Stimulated activated CD8-positive, alpha-beta memory T cell treated with anti-CD3 and anti-CD28 coated beads, Interleukin-7, amount 100 ng/mL, for 4 hours (primary cell): ENCODE results near the gene MRGPRG.

Experiments used
- DNase-seq, 2 donors: peaks; one replicate each; pipeline ENCODE4 v3.0.0-alpha.2; 2020; ENCODE audit warnings: low read depth in 2 of 2

The MRGPRG gene

GRCh38 chr11:3207526-3208189 is 11.0 kb downstream of the MRGPRG start:
- no peak for DNase-seq

- no peak for DNase-seq
These were observed 11.8 kb downstream of the MRGPRG start for GRCh38 chr11:3206922-3207204.

- no peak for DNase-seq
These were observed 12.3 kb downstream of the MRGPRG start for GRCh38 chr11:3206156-3206921.

DNA sequence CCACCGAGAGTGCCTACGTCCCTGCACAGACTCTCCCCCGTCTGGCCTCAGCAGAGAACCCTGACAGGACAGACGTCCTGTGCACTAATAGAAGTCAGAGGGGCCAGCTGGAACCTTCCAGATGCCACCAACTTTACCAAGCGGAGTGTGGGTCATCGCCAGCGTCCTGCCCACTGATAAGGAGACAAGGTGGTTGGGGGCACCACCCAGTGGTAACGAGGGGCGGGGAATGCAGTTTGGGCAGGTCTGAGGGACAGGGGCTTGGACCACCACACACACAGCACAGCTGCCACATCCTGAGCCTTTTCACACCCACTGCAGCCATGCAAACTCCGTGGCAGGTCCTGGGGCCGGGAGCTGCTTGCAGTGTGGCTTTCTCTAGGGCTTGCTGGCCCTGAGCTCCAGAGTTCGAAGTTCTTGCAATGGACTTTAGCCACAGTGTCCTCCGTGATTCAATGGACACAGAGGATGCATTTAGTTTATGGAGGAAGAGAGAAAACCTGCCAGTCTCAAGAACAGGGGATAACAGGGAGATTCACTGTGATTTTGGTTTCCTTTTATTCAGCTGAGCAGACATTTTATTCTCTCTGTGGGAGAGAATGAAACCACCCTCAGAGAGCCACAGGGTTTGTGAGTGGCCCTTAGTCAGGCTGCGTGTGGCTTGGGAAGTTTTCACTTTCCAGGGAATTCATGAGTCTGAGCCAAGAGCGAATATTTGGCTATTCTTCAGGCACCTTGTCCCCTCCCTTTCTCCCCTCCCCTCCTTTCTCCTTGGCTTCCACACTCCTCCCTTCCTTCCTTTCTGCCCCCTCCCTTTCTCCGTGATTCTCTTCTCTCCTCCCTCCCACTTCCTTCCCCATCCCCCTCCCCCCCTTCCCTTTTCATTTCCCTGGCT is 13.1 kb downstream of the MRGPRG start:
- DNase-seq = no peak

GRCh38 chr11:3204141-3205015 is 14.2 kb downstream of the MRGPRG start:
- DNase-seq = no peak

DNA sequence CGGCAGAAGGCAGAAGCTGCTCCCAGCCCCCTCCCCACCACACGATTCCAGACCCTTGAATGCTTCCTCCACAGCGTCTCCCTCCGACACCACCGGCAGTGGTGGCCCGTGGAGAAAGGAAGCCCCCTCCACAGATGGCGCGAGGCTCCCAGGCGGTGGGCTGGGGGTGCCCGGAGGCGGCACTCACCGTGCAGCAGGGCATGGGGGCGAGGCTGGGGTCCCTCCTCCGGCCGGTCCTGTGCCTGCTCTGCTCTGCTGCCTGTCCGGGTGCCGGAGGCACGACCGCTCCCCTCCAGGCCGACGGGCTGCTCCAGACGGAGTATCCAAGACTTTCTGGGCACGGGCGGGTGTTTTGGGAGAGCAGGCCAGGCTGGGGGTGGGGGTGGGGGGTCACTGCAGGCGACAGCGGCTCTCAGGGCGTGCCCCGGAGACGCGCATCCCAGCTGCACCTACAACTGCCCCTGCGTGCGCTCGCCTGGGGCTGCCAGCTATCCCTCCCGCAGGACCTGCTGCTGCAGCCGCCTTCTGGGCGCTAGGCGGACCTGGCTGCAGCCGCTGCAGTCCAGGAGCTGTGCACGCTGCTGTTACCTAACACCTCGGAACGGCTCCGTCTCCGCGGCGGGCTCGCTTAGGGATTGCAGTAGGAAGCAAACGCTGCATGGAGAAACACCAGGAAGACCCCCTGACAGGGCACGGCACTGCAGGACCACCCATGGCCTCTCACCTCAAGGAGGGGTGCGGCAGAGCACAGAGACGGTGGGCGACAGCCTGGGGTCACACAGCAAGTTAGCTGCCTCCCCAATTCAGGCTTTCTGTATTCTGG is 15.2 kb downstream of the MRGPRG start:
- no peak for DNase-seq

GRCh38 chr11:3202759-3203158 is 15.9 kb downstream of the MRGPRG start:
- no peak for DNase-seq

GRCh38 chr11:3202305-3202704 is 16.3 kb downstream of the MRGPRG start:
- no peak for DNase-seq

DNA sequence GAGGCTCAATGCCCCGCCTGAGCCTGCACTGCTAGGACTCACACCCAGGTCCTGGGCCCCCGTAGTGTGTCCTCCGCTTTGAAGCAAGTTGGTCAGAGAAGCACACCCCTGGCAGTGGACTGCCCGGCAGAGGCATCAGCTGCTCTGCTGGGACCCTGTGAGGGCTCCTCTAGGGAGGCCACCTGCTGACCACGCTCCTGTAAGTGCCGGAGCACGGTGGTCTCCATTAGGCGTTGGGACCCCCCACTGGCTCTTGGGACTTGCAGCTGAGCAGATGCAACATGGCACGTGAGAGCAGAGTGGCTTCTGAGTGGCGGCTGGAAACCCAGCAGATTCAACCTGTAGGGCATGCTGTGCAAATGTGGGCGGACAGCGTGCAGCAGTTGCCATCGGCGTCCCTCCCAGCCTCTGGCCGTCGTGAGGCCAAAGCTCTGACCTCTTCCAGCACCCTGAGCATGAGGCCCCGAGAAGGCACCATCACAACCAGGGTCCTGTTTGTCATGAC is 16.9 kb downstream of the MRGPRG start:
- DNase-seq = no peak

DNA sequence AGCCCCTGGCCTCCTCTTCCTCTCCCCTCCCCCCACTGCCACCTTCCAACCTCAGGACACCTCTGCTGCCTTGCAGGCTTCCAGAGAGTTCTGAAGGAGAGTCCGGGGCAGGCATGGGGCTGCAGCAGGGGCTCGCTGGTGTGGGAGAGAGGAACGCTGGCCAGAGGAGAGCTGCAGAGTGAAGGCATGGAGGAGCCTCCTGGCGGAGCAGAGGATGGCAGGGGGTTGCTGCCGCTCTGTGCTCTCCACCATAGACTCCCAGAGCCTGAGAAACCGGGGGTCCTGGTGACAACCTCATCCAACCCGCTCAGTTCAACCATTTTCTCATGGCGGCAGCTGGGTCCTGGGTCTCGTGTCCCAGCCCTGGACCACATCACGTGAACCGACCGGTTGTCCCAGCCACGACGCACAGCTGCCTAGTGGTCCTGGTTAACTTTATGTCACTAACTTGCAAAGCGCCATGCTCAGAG is 17.5 kb downstream of the MRGPRG start:
- DNase-seq = no peak

DNA sequence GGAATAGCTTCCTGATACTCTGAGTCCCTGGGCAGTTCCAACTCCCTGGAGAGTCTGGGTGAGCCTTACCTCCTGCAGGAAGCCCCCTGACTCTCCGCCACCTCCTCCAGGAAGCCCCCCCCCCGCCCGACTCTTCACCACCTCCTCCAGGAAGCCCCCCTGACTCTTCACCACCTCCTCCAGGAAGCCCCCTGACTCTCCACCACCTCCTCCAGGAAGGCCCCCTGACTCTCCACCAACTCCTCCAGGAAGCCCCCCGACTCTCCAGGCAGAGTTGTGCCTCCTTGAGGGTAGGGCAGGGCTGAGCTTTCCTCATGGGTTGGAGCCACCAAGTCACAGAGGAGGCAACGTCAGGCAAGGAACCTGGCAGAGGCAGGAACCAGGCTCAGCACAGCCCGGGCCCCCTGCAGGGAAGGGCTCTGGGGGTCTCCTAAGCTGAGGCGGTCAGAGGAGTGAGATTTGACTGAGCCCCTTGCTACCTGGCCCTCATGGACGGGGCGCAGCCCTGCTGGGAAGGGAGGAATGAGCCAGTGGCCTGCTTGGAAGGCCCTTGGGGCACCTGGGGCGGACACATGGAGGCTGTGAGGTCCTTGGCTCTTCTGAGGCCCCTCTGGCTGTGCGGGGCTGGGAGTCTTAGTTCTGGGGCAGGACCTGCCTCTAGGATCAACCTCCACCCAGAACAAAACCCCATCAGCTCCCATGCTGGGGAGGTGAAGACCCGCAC is 18.1 kb downstream of the MRGPRG start:
- DNase-seq = no peak

- no peak for DNase-seq
These were observed 18.9 kb downstream of the MRGPRG start for GRCh38 chr11:3199537-3200295.

- DNase-seq = no peak
These were observed 19.8 kb downstream of the MRGPRG start for GRCh38 chr11:3198815-3199214.

DNA sequence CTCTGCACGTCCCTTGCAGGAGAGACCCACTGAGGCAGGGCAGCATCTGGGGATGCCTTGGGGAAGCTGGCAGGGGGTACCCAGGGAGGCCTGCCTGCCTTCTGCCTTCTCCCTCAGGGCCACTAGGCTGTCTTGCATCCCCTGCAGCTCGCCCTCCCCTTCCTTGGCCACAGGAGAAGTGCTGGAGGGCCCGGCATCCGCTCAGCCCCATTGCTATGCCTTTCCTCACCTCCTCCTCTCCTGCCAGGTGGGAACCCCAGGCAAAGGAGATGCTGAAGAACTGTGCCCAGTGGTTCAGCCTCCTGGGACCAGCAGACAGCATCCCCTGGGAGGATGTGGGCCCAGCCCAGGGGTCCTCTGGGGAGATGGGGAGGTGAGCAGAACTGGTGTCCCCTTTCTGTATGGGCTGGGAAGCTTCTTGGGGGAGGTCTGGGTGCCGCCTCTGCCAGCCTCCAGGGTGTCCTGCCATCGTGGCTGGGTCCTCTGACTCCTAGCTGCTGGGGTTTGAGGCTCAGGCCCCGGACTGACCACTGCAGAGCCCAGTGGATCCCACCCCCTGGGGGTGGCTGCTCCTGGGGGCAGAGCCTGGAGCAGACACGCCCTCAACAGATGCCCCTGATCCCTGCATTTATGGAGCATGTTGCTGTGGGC is 20.6 kb downstream of the MRGPRG start:
- DNase-seq = no peak

- no peak for DNase-seq
These were observed 21.4 kb downstream of the MRGPRG start for GRCh38 chr11:3197044-3197695.

GRCh38 chr11:3196161-3197043 is 22.2 kb downstream of the MRGPRG start:
- no peak for DNase-seq
